Bladder microvascular endothelial cell (primary cell): ENCODE measurements around the gene BCL2L2. TPM values are rescaled to one million over a fixed set of nuclear protein-coding genes. Genes with fewer than 3 reads are reported as not detected.

ENCODE experiments used
- total RNA-seq: library from RNA; depleted of rRNA; stranded (reverse); fragments of >200 nt; gene quantifications from 2 replicates; pipeline ENCODE4 v1.2.3, GENCODE V29; 2014

Gene BCL2L2
- total RNA-seq: 7.4 and 13.0 TPM in 2 replicates

GRCh38 chr14:23306412-23307145, at the start of gene BCL2L2:
BCL2L2 (plus strand) TSS chr14:23306833; CDS start chr14:23307768, 935 bp downstream.

GRCh38 chr14:23286020-23286901, 20.4 kb upstream of the BCL2L2 start, which contains the start of gene HOMEZ:
HOMEZ (minus strand) TSS chr14:23286132; CDS start chr14:23285952, 180 bp downstream.

GRCh38 chr14:23302290-23303225, 4.1 kb upstream of the BCL2L2 start, which contains the start of gene PPP1R3E:
PPP1R3E (minus strand) TSS chr14:23302859; CDS start chr14:23302576, 283 bp downstream.

GRCh38 chr14:23320584-23321571, 14.2 kb downstream of the BCL2L2 start, which contains the start of gene PABPN1:
PABPN1 (plus strand) TSS chr14:23321457; CDS start chr14:23321470, 13 bp downstream.

GRCh38 chr14:23352506-23353432, 46.1 kb downstream of the BCL2L2 start, which contains the start of gene SLC22A17:
SLC22A17 (minus strand) TSS chr14:23352887.

Other genes with a start within 250 kb of the BCL2L2 start
- 8.7 and 10.9 TPM in 2 replicates for gene CDH24, start 249.3 kb upstream of the BCL2L2 start, total RNA-seq
- gene ACIN1, start 211.7 kb upstream of the BCL2L2 start, total RNA-seq: 48.9 and 102 TPM in 2 replicates
- gene C14orf119, start 211.3 kb upstream of the BCL2L2 start, total RNA-seq: 47.2 and 51.0 TPM in 2 replicates
- not detected in 2 replicates for gene CIROP, start 201.8 kb upstream of the BCL2L2 start, total RNA-seq
- not detected in 2 replicates for gene CEBPE, start 187.6 kb upstream of the BCL2L2 start, total RNA-seq
- not detected in 2 replicates for gene SLC7A8, start 123.2 kb upstream of the BCL2L2 start, total RNA-seq
- gene RNF212B, start 68.9 kb upstream of the BCL2L2 start, total RNA-seq: not detected in 2 replicates
- gene HOMEZ, start 20.7 kb upstream of the BCL2L2 start, total RNA-seq: 4.0 and 7.1 TPM in 2 replicates
- gene PPP1R3E, start 4.0 kb upstream of the BCL2L2 start, total RNA-seq: 0.81 and 2.1 TPM in 2 replicates
- 52.9 and 97.5 TPM in 2 replicates for gene PABPN1, start 14.6 kb downstream of the BCL2L2 start, total RNA-seq
- gene SLC22A17, start 46.1 kb downstream of the BCL2L2 start, total RNA-seq: 0.97 and 3.7 TPM in 2 replicates
- gene EFS, start 58.3 kb downstream of the BCL2L2 start, total RNA-seq: 0.13 TPM in 1 of 2 replicates, not detected in the other
- gene IL25, start 66.0 kb downstream of the BCL2L2 start, total RNA-seq: not detected in 2 replicates
- not detected in 2 replicates for gene CMTM5, start 70.2 kb downstream of the BCL2L2 start, total RNA-seq
- gene MYH6, start 101.4 kb downstream of the BCL2L2 start, total RNA-seq: not detected in 2 replicates
- not detected in 2 replicates for gene MYH7, start 128.8 kb downstream of the BCL2L2 start, total RNA-seq
- gene NGDN, start 162.9 kb downstream of the BCL2L2 start, total RNA-seq: 39.0 and 49.9 TPM in 2 replicates
- under 0.01 and 1.0 TPM in 2 replicates for gene ZFHX2, start 244.9 kb downstream of the BCL2L2 start, total RNA-seq
- gene THTPA, start 249.4 kb downstream of the BCL2L2 start, total RNA-seq: 3.7 and 8.9 TPM in 2 replicates